SK-N-SH (cell line): ENCODE measurements around the gene OR6B3. TPM values are rescaled to one million over a fixed set of nuclear protein-coding genes. Genes with fewer than 3 reads are reported as not detected.

Experiments used
- CTCF ChIA-PET: fragments of 300-600, 350-600 bp; formaldehyde crosslinking; extraction: SDS; loops from one replicate; lab custom pipeline; 2021; lab: Yijun Ruan, JAX
- POLR2A ChIA-PET: fragments of 350-600 bp; sonication (Branson Sonifier 250); formaldehyde crosslinking; extraction: SDS; loops from one replicate; lab custom pipeline; 2020; ENCODE audit warnings: antibody characterized with exemption, inconsistent platforms; lab: Yijun Ruan, JAX
- DNase-seq: peaks from one replicate; pipeline ENCODE4 v3.0.0; 2012
- H2AFZ ChIP-seq: fragments of 200-600 bp; sonication (generic); 2 replicates; pipeline ENCODE4 v1.8.1; 2016; ENCODE audit warnings: antibody characterized with exemption, mild to moderate bottlenecking, low read depth
- H3F3A ChIP-seq: fragments of 200-600 bp; sonication (generic); replicated peaks from 2 replicates; pipeline ENCODE3; 2016; ENCODE audit warnings: antibody characterized with exemption, mild to moderate bottlenecking; ENCODE audit not compliant: insufficient read depth
- H3K27ac ChIP-seq, 2 experiments: fragments of 200-500 bp in 1 of 2; fragments of 200-600 bp in 1 of 2; sonication (Bioruptor generic) in 1 of 2; sonication (generic), shearing (Covaris generic) in 1 of 2; 2 replicates each; pipeline versions ENCODE4 v1.5.1 to v1.6.1; 2014 to 2016; ENCODE audit warnings: low read depth in 2 of 2, inconsistent platforms in 1 of 2, low read length in 1 of 2, mild to moderate bottlenecking in 1 of 2, mixed read lengths in 1 of 2
- H3K27me3 ChIP-seq: fragments of 200-600 bp; sonication (generic), shearing (Covaris generic); 2 replicates; pipeline ENCODE4 v1.6.1; 2016; ENCODE audit warnings: mixed run types; ENCODE audit not compliant: insufficient read depth
- H3K36me3 ChIP-seq, 2 experiments: fragments of 200-500 bp in 1 of 2; fragments of 200-600 bp in 1 of 2; sonication (Bioruptor generic) in 1 of 2; sonication (generic) in 1 of 2; replicated peaks in 1 of 2; 2 replicates each; pipeline versions ENCODE3 to v1.5.1; 2014 to 2016; ENCODE audit warnings: low read length in 1 of 2, mild to moderate bottlenecking in 1 of 2; ENCODE audit not compliant: insufficient read depth in 2 of 2, control insufficient read depth in 1 of 2
- H3K4me1 ChIP-seq, 2 experiments: fragments of 200-500 bp in 1 of 2; fragments of 200-600 bp in 1 of 2; sonication (Bioruptor generic) in 1 of 2; sonication (generic), shearing (Covaris generic) in 1 of 2; 2 replicates each; pipeline versions ENCODE4 v1.5.1 to v1.6.1; 2014 to 2016; ENCODE audit warnings: low read depth in 1 of 2, low read length in 1 of 2, mixed run types in 1 of 2; ENCODE audit not compliant: insufficient read depth in 2 of 2, control insufficient read depth in 1 of 2
- H3K4me2 ChIP-seq: fragments of 200-600 bp; sonication (generic), shearing (Covaris generic); 2 replicates; pipeline ENCODE4 v1.6.1; 2017; ENCODE audit warnings: mixed run types
- H3K4me3 ChIP-seq, 2 experiments: fragments of 200-500 bp in 1 of 2; fragments of 200-600 bp in 1 of 2; sonication (Bioruptor generic) in 1 of 2; sonication (generic), shearing (Covaris generic) in 1 of 2; 2 replicates each; pipeline versions ENCODE4 v1.5.1 to v1.8.1; 2014 to 2016; ENCODE audit warnings: low read depth in 2 of 2, inconsistent platforms in 1 of 2, low read length in 1 of 2, mild to moderate bottlenecking in 1 of 2, mixed read lengths in 1 of 2, moderate library complexity in 1 of 2
- H3K79me2 ChIP-seq: fragments of 200-600 bp; sonication (generic); 2 replicates; pipeline ENCODE4 v1.8.1; 2017; ENCODE audit warnings: mild to moderate bottlenecking; ENCODE audit not compliant: insufficient read depth
- H3K9ac ChIP-seq: fragments of 200-600 bp; sonication (generic); 2 replicates; pipeline ENCODE4 v1.6.1; 2017; ENCODE audit warnings: mixed run types
- H3K9me2 ChIP-seq: fragments of 200-600 bp; sonication (generic); 2 replicates; pipeline ENCODE4 v1.6.1; 2017; ENCODE audit warnings: mixed run types
- H3K9me3 ChIP-seq: fragments of 200-600 bp; sonication (generic); 2 replicates; pipeline ENCODE4 v1.6.1; 2017; ENCODE audit warnings: mixed run types, mild to moderate bottlenecking, moderate library complexity
- H4K20me1 ChIP-seq: fragments of 200-600 bp; sonication (generic); 2 replicates; pipeline ENCODE4 v1.6.1; 2017; ENCODE audit warnings: mild to moderate bottlenecking, mixed run types; ENCODE audit not compliant: insufficient read depth
- FOSL2 ChIP-seq: IDR thresholded peaks from 2 replicates; pipeline ENCODE4 v1.4.0; 2012; ENCODE audit warnings: low read depth, mild to moderate bottlenecking, moderate library complexity, borderline replicate concordance
- FOXJ3 ChIP-seq: sonication (generic); formaldehyde crosslinking; IDR thresholded peaks from 2 replicates; pipeline ENCODE4 v1.5.1; 2020; ENCODE audit warnings: mild to moderate bottlenecking, missing genetic modification reagents
- JUND ChIP-seq: IDR thresholded peaks from 2 replicates; pipeline ENCODE4 v1.4.0; 2012
- MEF2A ChIP-seq: IDR thresholded peaks from 2 replicates; pipeline ENCODE4 v1.4.0; 2012; ENCODE audit warnings: low read depth, borderline replicate concordance
- MXI1 ChIP-seq: IDR thresholded peaks from 2 replicates; pipeline ENCODE4 v1.6.1; 2012; ENCODE audit warnings: mild to moderate bottlenecking, low read depth, low read length, improper control_type of control experiment
- NFIC ChIP-seq: IDR thresholded peaks from 2 replicates; pipeline ENCODE4 v1.4.0; 2012; ENCODE audit warnings: borderline replicate concordance
- NRF1 ChIP-seq: IDR thresholded peaks from 2 replicates; pipeline ENCODE4 v1.6.1; 2012; ENCODE audit warnings: low read depth, mild to moderate bottlenecking, low read length
- RFX5 ChIP-seq: IDR thresholded peaks from 2 replicates; pipeline ENCODE4 v1.6.1; 2012; ENCODE audit warnings: mild to moderate bottlenecking, improper control_type of control experiment, low read length
- TCF12 ChIP-seq: IDR thresholded peaks from 2 replicates; pipeline ENCODE4 v1.4.0; 2012
- USF2 ChIP-seq: fragments of 150-350 bp; IDR thresholded peaks from 2 replicates; pipeline ENCODE4 v1.6.1; 2017; ENCODE audit warnings: antibody characterized with exemption, low read length, low read depth, borderline replicate concordance
- WGBS: methylation state at CpG from one replicate; pipeline ENCODE4 v1.1.6; 2017; ENCODE audit warnings: low lambda C conversion rate; 5-methylcytosine and 5-hydroxymethylcytosine counted together
- polyA plus RNA-seq, 3 experiments: library from polyadenylated mRNA; depleted of rRNA; stranded (reverse); fragments of >200 nt; gene quantifications; 2 replicates each; pipeline ENCODE4 v1.2.3, GENCODE V29; 2012
- TF ChIP-seq, protein P1 (sequence below): IDR thresholded peaks from 2 replicates; pipeline ENCODE4 v1.4.0; 2012; ENCODE audit warnings: low read depth, borderline replicate concordance
- TF ChIP-seq, protein P2 (sequence below): IDR thresholded peaks from 2 replicates; pipeline ENCODE4; 2012
- TF ChIP-seq, protein P3 (sequence below): fragments of 150-350 bp; IDR thresholded peaks from 2 replicates; pipeline ENCODE4 v1.6.1; 2016; ENCODE audit warnings: mild to moderate bottlenecking, low read depth, low read length
- TF ChIP-seq, protein P4 (sequence below): IDR thresholded peaks from 2 replicates; pipeline ENCODE4 v1.4.0; 2012; ENCODE audit warnings: low read depth, borderline replicate concordance

Gene OR6B3
- polyA plus RNA-seq, 1 of the 3 experiments (the other 2 are of a cell fraction) = not detected

DNA sequence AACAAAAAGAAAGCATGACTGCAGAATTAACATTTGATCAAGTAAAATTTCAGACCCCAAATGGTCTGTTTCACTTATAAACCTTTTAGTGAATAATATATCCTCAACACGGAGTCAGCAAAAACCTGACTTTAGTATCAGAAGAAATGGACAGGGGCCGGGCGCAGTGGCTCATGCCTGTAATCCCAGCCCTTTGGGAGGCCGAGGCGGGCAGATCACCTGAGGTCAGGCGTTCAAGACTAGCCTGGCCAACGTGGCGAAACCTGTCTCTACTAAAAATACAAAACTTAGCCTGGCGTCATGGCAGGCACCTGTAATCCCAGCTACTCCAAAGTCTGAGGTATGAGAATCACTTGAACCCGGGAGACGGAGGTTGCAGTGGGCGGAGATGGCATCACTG lies 3.0 kb downstream of the OR6B3 start:
- Histone ChIP-seq H3K9me2 (no peaks in the 10 kb centered on the region), H3K27me3 (peaks cover 45% of the 10 kb centered on the region), H3K4me2 (no peak overlapping the region), H2AFZ (no peak overlapping the region), H3K36me3 (no peaks in the 10 kb centered on the region), H3K4me1 (no peaks in the 10 kb centered on the region), H3K4me3 (no peak overlapping the region), H3K9me3 (no peaks in the 10 kb centered on the region), H3K79me2 (no peaks in the 10 kb centered on the region), H3F3A (no peaks in the 10 kb centered on the region), H3K27ac (no peak overlapping the region), H3K9ac (no peak overlapping the region), H4K20me1 (no peaks in the 10 kb centered on the region)
- ChIA-PET POLR2A (no interaction called here), CTCF (no interaction called here)
- TF ChIP-seq FOXJ3 (no peak), RFX5 (no peak)
- WGBS = 14% methylated on average over 12 of the region's 12 CpGs
- DNase-seq = no peak

DNA sequence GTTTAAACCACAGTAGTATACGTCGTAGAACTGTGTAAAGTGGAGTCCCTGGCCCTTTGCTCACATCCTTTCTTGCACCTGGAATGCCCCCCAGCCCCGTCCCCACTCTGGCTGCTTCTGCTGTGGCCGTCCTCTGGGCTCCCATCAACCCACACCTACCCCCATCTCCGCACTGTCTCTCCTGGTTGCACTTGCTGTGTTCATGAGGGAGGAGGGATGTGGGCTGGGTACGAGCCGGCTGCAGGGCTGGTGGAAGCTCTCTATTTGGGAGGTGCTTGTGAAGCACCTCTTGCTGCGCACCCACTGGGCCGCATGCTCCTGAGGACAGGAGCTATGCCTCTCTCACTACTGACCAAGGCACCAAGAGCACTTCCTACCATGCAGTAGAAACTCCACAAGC lies 5.1 kb downstream of the OR6B3 start:
- no peaks in the 10 kb centered on the region for H3K36me3 ChIP-seq
- H3K27ac ChIP-seq = no peak overlapping the region
- no peak overlapping the region for H3K4me2 ChIP-seq
- 9% methylated on average over 9 of the region's 9 CpGs for WGBS
- H3K4me3 ChIP-seq = no peak overlapping the region
- peaks cover 38% of the 10 kb centered on the region; the same call in 1 of the 2 replicates for H3K27me3 ChIP-seq
- H3K79me2 ChIP-seq = no peaks in the 10 kb centered on the region
- no peak overlapping the region for H3K9ac ChIP-seq
- no peaks in the 10 kb centered on the region for H3K4me1 ChIP-seq
- CTCF ChIA-PET = interaction anchor here (0.8 to 2.4 kb wide), 3 partner anchors 13 to 96 kb away, joined by 3 to 8 read pairs (median 3); no protein-coding TSS in a partner anchor
- H2AFZ ChIP-seq = no peak overlapping the region
- POLR2A ChIA-PET = no interaction called here
- no peaks in the 10 kb centered on the region for H3K9me3 ChIP-seq
- no peaks in the 10 kb centered on the region for H3K9me2 ChIP-seq
- no peaks in the 10 kb centered on the region for H4K20me1 ChIP-seq
- no peak for DNase-seq
- H3F3A ChIP-seq = no peaks in the 10 kb centered on the region
- TF ChIP-seq, protein P1, sequence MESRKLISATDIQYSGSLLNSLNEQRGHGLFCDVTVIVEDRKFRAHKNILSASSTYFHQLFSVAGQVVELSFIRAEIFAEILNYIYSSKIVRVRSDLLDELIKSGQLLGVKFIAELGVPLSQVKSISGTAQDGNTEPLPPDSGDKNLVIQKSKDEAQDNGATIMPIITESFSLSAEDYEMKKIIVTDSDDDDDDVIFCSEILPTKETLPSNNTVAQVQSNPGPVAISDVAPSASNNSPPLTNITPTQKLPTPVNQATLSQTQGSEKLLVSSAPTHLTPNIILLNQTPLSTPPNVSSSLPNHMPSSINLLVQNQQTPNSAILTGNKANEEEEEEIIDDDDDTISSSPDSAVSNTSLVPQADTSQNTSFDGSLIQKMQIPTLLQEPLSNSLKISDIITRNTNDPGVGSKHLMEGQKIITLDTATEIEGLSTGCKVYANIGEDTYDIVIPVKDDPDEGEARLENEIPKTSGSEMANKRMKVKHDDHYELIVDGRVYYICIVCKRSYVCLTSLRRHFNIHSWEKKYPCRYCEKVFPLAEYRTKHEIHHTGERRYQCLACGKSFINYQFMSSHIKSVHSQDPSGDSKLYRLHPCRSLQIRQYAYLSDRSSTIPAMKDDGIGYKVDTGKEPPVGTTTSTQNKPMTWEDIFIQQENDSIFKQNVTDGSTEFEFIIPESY = no peak
- TF ChIP-seq USF2 (no peak), NRF1 (no peak), NFIC (no peak), MEF2A (no peak), FOSL2 (no peak), MXI1 (no peak), TCF12 (no peak), JUND (no peak)
- TF ChIP-seq, protein P2, sequence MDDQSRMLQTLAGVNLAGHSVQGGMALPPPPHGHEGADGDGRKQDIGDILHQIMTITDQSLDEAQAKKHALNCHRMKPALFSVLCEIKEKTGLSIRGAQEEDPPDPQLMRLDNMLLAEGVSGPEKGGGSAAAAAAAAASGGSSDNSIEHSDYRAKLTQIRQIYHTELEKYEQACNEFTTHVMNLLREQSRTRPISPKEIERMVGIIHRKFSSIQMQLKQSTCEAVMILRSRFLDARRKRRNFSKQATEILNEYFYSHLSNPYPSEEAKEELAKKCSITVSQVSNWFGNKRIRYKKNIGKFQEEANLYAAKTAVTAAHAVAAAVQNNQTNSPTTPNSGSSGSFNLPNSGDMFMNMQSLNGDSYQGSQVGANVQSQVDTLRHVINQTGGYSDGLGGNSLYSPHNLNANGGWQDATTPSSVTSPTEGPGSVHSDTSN = no peak
- TF ChIP-seq, protein P3, sequence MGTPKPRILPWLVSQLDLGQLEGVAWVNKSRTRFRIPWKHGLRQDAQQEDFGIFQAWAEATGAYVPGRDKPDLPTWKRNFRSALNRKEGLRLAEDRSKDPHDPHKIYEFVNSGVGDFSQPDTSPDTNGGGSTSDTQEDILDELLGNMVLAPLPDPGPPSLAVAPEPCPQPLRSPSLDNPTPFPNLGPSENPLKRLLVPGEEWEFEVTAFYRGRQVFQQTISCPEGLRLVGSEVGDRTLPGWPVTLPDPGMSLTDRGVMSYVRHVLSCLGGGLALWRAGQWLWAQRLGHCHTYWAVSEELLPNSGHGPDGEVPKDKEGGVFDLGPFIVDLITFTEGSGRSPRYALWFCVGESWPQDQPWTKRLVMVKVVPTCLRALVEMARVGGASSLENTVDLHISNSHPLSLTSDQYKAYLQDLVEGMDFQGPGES = no peak
- TF ChIP-seq, protein P4, sequence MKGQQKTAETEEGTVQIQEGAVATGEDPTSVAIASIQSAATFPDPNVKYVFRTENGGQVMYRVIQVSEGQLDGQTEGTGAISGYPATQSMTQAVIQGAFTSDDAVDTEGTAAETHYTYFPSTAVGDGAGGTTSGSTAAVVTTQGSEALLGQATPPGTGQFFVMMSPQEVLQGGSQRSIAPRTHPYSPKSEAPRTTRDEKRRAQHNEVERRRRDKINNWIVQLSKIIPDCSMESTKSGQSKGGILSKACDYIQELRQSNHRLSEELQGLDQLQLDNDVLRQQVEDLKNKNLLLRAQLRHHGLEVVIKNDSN = no peak
- TF ChIP-seq, all 33 proteins: peak for 0
